AG09309 (cell line): ENCODE data around the gene TAGLN.

Experiments
- DNase-seq: peaks from one replicate; pipeline ENCODE4 v3.0.0-alpha.2; 2010; ENCODE audit warnings: low read depth
- H3K4me3 ChIP-seq: 2 replicates; pipeline ENCODE4 v1.5.1; 2011; ENCODE audit warnings: mild to moderate bottlenecking, low read depth, low read length, moderate library complexity; ENCODE audit not compliant: control insufficient read depth
- TF ChIP-seq, protein P1 (sequence below): IDR thresholded peaks from 2 replicates; pipeline ENCODE4 v1.5.1; 2011; ENCODE audit warnings: mild to moderate bottlenecking, low read depth, low read length, inconsistent platforms; ENCODE audit not compliant: insufficient read depth, control insufficient read depth; ENCODE audit errors: missing control alignments

TAGLN gene

DNA sequence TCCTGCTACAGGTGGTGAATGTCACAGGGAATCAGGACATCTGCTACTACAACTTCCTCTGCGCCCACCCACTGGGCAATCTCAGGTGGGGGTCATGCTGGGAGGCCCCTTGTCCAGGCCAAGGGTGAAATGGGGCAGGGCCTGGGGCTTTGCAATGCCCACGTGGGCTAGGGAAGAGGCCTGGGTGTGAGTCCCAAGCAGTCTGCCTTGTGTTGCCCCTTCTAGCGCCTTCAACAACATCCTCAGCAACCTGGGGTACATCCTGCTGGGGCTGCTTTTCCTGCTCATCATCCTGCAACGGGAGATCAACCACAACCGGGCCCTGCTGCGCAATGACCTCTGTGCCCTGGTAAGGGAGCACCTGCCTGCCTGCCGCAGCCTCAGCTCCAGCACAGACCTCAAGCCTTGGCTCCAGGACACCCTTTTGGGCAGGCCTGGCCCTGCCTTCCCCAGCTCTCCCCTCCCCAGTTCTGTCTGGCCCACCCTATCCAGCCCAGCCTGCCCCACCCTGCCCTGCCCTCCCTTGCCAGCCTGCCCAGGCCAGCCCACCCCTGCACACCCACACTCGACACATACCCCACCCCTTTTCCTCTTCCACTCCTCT, 9.1 kb upstream of the TAGLN start:
- TF ChIP-seq, protein P1, sequence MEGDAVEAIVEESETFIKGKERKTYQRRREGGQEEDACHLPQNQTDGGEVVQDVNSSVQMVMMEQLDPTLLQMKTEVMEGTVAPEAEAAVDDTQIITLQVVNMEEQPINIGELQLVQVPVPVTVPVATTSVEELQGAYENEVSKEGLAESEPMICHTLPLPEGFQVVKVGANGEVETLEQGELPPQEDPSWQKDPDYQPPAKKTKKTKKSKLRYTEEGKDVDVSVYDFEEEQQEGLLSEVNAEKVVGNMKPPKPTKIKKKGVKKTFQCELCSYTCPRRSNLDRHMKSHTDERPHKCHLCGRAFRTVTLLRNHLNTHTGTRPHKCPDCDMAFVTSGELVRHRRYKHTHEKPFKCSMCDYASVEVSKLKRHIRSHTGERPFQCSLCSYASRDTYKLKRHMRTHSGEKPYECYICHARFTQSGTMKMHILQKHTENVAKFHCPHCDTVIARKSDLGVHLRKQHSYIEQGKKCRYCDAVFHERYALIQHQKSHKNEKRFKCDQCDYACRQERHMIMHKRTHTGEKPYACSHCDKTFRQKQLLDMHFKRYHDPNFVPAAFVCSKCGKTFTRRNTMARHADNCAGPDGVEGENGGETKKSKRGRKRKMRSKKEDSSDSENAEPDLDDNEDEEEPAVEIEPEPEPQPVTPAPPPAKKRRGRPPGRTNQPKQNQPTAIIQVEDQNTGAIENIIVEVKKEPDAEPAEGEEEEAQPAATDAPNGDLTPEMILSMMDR = no peak
- no peak overlapping the region for H3K4me3 ChIP-seq
- DNase-seq = no peak

DNA sequence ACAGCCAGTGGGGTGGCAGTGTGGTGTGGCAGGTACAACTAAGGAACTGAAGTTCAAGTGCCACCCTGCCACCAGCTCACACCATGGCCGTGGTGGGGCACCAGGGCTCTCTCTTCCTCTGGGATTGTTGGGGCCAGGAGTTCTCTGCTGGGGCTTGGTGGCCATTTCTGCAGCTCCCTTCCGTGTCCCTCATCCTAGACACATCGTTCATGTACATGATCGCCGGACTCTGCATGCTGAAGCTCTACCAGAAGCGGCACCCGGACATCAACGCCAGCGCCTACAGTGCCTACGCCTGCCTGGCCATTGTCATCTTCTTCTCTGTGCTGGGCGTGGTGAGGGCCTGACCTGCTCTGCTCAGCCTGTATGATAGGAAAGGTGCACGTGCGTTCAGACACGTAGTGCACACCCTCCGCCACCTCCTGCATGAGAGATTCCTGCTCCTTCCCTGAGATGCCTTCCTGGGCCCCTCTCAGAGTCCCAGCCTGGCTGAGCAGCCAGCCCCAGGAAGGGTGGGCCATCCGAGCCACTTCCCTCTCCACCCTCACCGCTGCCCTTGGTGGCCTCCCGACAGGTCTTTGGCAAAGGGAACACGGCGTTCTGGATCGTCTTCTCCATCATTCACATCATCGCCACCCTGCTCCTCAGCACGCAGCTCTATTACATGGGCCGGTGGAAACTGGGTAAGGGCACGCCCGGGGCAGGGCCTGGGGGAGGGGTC, 7.3 kb upstream of the TAGLN start:
- H3K4me3 ChIP-seq = no peak overlapping the region
- DNase-seq = no peak
- TF ChIP-seq, protein P1 = no peak

DNA sequence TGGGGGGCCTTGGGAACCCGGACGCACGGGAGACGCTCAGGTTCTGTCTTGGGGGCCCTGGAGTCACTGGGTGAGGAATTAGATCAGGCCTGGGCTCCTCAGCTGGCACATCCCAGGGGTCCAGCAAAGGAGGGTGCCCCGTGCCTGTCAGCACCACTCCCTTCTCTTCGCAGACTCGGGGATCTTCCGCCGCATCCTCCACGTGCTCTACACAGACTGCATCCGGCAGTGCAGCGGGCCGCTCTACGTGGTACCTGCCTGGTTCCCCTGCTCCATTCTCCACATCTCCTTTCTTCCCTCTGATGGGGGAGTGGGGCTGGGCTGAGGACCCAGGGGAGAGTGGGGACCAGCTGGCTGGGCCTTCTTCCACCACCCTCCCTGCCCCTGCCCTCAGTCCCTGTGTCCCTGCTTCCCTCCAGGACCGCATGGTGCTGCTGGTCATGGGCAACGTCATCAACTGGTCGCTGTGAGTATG, 6.7 kb upstream of the TAGLN start:
- TF ChIP-seq, protein P1 = no peak
- H3K4me3 ChIP-seq = no peak overlapping the region
- DNase-seq = no peak

DNA sequence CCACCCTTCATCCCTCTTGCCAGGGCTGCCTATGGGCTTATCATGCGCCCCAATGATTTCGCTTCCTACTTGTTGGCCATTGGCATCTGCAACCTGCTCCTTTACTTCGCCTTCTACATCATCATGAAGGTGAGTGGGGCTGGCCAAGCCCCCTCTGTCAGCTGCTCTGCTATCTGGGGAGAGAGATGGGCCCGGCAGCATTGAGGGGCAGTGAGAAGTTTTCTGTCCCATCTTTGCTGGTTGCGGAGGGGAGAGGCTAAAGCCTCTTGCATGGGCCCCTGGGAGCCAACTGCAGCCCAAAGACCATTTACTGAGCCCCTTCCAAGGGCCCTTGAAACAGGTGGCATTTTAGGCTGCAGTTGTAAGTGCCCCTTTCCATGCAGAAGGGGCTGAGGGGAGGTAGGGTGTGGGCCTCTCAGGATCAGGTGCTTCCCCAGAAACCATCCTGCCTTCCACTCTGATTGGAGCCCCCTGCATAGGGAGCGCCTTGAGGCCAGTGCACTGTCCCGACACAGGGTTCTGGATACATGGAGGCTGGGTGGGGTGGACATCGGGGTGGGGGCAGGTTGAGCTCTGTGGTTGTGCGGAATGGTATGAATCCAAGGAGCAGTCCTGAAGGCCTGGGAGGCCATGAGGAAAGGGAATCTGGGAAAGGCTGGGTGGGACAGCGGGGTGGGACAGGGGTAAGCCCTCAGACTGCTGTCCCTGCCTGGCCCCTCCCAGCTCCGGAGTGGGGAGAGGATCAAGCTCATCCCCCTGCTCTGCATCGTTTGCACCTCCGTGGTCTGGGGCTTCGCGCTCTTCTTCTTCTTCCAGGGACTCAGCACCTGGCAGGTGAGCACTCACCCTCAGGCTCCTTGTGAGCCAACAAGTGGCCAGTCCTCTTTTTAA, 5.8 kb upstream of the TAGLN start:
- TF ChIP-seq, protein P1 = no peak
- no peak overlapping the region for H3K4me3 ChIP-seq
- DNase-seq = no peak

DNA sequence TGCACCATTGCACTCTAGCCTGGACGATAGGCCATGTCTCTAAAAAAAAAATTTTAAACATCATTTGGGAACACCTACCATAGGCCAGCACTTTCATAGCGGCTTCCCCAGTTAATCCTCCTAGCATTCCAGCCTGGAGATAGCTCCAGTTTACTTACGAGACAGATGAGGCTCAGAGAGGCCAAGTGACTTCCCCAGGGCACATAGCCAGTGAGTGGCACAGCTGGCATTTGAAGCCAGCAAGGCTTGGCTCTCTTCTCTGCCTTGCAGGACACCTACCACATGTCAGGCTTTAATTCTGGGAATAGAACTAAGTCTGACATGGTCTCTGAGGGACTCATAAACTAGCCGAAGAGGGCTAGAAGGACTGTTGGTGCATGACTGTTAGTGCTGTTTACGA, 4.9 kb upstream of the TAGLN start:
- DNase-seq = no peak
- TF ChIP-seq, protein P1 = no peak
- H3K4me3 ChIP-seq = no peak overlapping the region

DNA sequence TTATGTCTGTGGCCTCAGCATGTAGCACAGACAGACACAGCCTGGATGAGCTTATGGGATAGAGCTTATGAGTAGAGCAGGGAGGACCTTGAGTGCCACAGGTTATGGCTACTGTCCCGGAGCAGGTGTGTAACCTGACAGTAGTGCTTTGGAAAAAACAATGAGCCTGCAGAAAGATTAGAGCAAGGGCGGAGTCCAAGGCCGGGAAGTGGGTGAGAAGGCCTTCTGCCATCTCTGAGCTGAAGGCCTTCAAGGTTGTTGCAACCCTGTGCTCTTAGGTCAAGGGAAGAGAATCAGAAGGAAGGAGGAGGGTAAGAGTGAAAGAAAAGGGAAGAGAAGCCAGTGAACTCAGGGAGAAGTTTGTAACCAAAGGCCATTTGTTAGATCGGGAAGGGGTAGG, 3.9 kb upstream of the TAGLN start:
- no peak for DNase-seq
- H3K4me3 ChIP-seq = no peak overlapping the region
- TF ChIP-seq, protein P1 = no peak
